ENCODE data around the gene RPE65.

Gene RPE65

GRCh38 chr1:68473060-68473459 is 23.3 kb upstream of the RPE65 start:
- H3K4me3 ChIP-seq (ENCODE audit: low read depth, low read length) = no peak overlapping the region
- no peak for TF ChIP-seq CTCF (IDR thresholded peaks at IDR 0.05; ENCODE audit: borderline replicate concordance, insufficient read depth, low read depth, low read length)

- no peak overlapping the region for H3K4me3 ChIP-seq (ENCODE audit: low read depth, low read length)
- 0 out of 2 replicates have a peak, but pooled peaks have one; percentile 8 for TF ChIP-seq CTCF (IDR thresholded peaks at IDR 0.05; ENCODE audit: borderline replicate concordance, insufficient read depth, low read depth, low read length)
These were observed 20.7 kb upstream of the RPE65 start for GRCh38 chr1:68470388-68470970.

DNA sequence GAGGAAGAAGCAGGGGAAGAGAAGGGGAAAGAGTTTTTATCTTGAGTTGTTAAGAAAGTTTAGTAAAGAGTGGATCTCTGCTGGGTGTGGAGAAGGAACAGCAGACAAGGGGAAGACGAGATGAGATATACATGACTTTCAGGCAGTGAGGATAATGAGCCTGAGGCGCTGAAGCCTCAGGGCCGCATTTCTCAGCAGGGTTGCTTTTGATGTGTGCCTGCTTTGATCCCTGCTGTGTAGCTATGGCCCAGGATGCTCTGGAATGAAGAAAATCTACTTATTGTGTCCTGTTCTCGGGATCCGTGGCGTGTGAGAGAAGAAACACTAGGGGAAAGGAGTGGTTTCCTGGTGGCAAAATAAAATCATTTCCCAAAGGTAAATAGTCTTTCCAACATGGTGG is 15.1 kb upstream of the RPE65 start:
- no peak overlapping the region for H3K4me3 ChIP-seq (ENCODE audit: low read depth, low read length)
- no peak for TF ChIP-seq CTCF (IDR thresholded peaks at IDR 0.05; ENCODE audit: borderline replicate concordance, insufficient read depth, low read depth, low read length)

DNA sequence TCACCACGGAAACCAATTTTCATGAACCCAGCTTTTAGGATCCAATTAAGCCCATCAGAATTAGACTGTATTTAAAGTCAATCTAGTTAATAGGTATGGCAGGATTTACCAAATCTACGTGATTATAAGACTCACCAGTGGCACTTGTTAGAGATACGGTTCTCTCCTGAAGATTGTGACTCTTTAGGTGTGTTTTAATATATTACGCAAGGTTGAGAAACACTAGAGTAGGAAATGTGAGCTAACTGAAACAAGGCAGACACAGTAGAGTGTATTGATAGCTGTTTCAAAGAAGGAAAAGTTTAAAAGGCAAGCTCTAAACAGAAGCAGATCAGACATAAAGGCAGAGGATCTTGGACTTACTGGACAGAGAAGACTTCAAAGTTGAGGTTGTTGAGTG is 11.2 kb upstream of the RPE65 start:
- TF ChIP-seq CTCF (IDR thresholded peaks at IDR 0.05; ENCODE audit: borderline replicate concordance, insufficient read depth, low read depth, low read length) = no peak
- no peak overlapping the region for H3K4me3 ChIP-seq (ENCODE audit: low read depth, low read length)

GRCh38 chr1:68459796-68460195 is 10.0 kb upstream of the RPE65 start:
- H3K4me3 ChIP-seq (ENCODE audit: low read depth, low read length) = no peak overlapping the region
- TF ChIP-seq CTCF (IDR thresholded peaks at IDR 0.05; ENCODE audit: borderline replicate concordance, insufficient read depth, low read depth, low read length) = no peak

DNA sequence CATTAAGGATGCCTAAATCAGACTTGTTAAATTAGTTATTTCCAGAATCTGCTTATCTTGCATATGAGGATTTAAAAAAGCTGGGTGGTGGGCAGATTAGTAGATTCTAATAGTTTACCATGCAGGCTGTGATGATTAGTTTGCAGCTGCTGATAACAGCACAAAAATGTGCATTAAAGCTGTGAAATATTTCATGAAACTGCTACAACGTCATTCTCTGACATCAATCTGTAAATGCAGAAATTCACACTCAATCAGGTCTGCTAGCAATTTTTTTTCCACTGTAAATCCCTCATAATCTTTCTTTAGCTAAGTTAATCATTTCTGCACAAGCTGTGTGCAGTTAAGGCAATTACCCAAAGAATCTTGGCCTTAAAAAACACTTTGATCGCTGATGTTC is 9.3 kb upstream of the RPE65 start:
- TF ChIP-seq CTCF (IDR thresholded peaks at IDR 0.05; ENCODE audit: borderline replicate concordance, insufficient read depth, low read depth, low read length) = no peak
- H3K4me3 ChIP-seq (ENCODE audit: low read depth, low read length) = no peak overlapping the region

- TF ChIP-seq CTCF (IDR thresholded peaks at IDR 0.05; ENCODE audit: borderline replicate concordance, insufficient read depth, low read depth, low read length) = no peak
- H3K4me3 ChIP-seq (ENCODE audit: low read depth, low read length) = no peak overlapping the region
These were observed 6.4 kb upstream of the RPE65 start for GRCh38 chr1:68456202-68456601.

Measured in GM12875 (cell line).